ENCODE measurements around the gene SLC35F1.

Gene SLC35F1

GRCh38 chr6:118319416-118319815 lies 412.4 kb downstream of the SLC35F1 start:
- no peak for DNase-seq

- no peak for DNase-seq
These were observed 413.0 kb downstream of the SLC35F1 start for GRCh38 chr6:118319894-118320649.

DNA sequence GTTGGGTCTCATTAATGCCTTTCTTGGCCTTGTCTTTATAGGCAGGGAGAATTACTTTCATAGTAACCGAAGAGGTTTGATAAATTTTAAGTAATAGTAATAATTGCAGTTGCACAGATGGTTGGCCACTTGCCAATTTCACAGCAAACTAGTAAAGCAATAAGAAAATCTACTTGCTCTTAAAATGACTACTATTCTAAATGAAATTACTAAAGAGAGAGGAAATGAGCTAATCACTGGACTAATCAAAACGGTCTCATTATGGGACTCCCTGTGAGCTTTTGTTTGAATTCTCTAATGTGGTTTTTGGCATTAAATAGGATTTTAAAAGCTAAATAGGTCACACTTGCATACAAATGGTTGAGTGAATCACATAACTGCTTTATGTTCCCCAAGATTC lies 413.6 kb downstream of the SLC35F1 start:
- no peak for DNase-seq

DNA sequence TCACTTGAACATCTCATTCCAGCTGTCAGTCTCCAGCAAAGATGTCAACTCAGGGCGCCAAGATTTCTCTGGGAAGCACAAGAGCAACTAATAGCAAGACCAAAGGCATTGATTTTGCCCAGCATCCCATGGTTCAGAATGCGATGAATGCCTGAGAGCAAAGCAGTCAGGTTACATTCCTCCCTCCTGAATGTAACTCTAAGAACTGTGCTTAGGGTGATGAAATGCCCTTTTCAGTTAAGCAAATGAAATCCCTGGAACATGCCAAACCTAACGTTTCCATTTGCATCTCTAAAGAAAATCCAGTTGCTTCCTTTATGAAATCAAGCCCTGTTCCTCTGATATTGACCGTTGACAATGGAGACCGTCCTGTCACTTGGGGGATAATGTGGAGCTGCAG lies 417.1 kb downstream of the SLC35F1 start:
- no peak for DNase-seq

GRCh38 chr6:118325220-118325860 lies 418.3 kb downstream of the SLC35F1 start:
- DNase-seq: no peak

DNA sequence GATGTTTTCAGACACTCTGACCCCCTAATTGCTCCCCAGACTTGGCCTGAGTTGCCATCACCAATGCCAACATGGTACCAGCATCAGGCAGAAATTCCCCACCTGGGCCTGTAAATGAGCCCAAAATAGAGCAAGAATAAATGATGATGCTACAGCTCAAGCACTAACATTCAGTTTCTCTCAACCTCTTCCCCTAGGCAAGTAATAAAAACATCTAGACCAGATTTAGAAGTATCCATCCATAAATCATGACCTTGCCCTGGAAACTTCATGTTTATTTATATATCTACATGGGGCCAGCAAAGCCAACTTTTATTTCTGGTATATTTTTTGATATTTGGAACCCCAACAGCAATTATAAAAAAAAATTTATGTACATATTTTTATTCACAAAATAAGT lies 419.6 kb downstream of the SLC35F1 start:
- DNase-seq: no peak

GRCh38 chr6:118327237-118327636 lies 420.2 kb downstream of the SLC35F1 start:
- no peak for DNase-seq

- DNase-seq: no peak
These were observed 426.7 kb downstream of the SLC35F1 start for GRCh38 chr6:118333772-118334171.

GRCh38 chr6:118334634-118335033 lies 427.6 kb downstream of the SLC35F1 start:
- DNase-seq: no peak

- no peak for DNase-seq
These were observed 428.3 kb downstream of the SLC35F1 start for GRCh38 chr6:118335325-118335816.

DNA sequence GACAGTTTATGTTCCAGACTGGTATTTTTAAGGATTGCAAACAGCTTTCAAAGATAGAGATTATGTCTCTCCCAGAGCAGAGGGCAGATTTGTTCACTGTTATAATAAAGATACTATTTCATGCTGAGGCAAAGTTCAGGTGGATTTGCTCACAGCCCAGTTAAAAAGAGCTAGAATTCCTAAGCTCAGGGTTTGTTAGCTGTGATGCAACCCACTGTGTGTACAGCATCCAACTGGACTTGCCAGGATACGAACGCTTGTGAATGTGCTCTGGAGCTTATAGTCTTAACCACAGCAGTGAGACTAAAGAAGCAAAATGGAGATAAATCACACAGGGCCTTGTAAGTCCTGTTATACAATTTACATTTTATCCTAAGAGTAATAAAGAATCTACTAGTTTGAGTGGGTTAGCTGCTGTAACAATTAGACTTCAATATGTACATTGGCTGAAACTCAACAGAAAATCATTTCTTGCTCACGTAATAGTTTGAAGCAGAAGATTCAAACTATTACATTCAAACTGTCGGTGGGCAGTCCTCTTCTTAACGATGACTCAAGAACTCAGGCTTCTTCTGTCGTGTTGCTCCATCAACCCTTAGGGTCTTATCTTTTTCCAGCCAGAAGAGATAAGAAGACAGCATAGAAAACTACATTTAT lies 437.1 kb downstream of the SLC35F1 start:
- DNase-seq: no peak

DNA sequence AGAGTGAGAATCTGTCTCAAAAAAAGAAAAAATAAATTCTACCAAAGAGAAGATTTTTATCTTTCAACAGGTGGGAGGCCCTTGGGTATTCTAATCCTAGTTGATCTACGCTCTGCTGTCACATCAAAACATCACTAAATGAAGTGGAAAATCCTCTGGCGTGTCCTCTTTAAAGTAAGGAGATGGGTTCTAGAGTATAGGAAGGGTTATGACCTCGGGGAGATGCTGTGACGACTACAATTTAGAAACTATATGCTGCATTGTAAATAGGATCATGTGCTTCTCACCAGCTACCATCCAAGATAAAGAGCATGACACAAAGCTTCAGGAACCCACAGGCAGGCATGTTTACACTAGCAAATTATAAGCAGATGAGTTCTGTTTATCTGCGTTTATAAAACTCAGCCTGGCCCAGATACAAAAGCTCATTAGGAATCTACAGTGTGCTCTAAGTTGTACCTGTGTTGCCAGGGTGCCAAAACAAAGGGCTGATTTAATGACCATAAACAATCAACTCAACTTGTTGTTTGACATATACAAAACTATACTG lies 443.9 kb downstream of the SLC35F1 start:
- no peak for DNase-seq

DNA sequence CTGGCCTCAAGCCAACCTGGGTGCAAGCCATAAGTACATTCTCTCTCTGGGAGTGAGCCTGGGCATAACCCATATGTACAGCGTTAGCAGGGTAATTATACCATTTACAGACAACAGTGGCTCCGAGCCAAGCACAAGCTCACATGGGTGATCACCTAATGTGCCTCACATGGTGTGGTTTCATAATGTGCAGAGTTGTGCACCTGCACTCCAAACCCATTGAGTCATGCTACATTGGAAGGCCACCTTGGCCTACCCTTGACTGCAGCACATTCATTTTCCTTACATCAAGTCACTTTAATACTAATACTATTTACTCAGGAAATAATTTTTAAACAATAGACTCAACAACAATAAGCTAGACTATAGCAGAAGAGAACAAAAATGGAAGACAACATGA lies 446.5 kb downstream of the SLC35F1 start:
- DNase-seq: no peak

DNA sequence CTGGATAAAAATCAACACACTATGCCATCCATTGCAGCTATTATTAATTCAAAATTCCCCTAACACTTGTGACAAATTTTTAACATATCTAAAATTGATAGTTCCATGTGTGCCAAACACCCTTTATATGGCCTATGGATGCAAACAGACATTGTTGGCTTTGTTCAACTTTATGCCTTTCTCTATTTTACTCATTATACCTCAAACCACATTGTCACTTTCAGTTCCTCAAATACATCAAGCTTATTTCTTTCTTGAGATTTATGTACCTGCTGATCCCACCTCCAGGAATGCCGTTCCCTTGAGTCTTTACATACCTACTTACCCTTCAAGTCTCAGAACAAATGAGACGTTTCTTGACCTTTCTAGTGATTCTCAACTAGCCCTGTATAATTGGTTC lies 447.6 kb downstream of the SLC35F1 start:
- no peak for DNase-seq

DNA sequence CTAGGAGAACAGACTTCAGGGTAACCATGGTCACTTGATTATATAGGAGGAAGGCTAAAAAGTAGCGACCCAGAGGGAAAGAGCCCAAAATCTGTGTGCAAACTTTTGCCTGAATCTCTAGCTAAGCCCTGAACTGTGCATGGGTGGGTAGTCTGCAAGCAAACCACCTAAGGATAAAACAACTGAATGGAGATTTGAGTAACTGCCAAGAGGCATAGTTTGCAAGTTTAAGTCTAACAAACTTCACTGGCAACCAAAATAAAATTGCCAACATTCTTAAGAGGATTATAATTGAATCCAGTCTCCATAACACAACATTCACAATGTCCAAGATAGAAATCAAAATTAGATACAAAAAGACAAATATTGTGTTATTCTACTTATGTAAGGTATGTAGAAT lies 449.0 kb downstream of the SLC35F1 start:
- no peak for DNase-seq

DNA sequence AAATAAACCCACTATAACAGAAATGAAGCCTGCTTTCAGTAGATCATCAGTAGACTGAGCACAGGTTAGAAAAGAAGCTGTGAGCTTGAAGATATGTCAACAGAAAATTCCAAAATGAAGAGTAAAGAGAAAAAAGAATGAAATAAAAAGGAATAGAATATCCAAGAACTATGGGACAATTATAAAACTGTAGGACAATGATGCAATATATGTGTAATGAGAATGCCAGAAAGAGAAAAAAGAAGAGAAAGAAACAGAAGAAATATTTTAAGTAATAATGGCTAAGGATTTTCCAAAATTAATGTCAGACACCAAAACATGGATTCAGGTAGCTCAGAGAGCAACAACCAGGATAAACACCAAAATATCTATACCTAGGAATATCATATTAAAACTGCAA lies 449.6 kb downstream of the SLC35F1 start:
- no peak for DNase-seq
